ENCODE data around the gene PKM.

The PKM gene

DNA sequence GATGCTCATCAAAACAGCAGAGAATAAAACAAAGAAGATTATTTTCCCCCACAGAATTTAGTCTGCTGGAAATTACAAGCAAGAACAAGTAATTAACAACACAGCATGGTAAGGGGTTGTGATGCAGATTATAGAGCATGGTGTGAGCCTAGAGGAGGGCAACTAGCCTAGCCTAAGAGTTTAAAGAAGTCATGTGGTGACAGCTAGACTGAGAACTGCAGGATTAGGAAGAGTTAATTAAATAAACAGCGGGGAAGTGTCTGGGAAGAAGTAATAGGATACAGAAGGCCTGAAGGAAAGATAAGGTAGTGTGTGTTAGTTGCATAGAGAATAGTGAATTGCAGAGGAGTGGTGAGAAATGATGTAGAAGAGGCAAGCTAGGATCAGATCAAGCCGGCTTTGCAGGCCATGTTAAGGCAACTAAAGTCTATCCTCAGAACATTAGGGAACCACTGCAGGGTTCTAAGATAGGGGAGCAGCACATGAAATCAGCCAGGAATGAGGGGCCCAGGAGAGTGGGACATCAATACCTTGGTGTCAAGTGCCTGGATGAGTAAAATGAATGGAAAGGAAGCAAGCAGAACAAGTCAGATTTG lies 11.9 kb upstream of the PKM start:
- H3K4me3 ChIP-seq (ENCODE audit: low read depth, low read length): no peak overlapping the region
- TF ChIP-seq, protein P1, sequence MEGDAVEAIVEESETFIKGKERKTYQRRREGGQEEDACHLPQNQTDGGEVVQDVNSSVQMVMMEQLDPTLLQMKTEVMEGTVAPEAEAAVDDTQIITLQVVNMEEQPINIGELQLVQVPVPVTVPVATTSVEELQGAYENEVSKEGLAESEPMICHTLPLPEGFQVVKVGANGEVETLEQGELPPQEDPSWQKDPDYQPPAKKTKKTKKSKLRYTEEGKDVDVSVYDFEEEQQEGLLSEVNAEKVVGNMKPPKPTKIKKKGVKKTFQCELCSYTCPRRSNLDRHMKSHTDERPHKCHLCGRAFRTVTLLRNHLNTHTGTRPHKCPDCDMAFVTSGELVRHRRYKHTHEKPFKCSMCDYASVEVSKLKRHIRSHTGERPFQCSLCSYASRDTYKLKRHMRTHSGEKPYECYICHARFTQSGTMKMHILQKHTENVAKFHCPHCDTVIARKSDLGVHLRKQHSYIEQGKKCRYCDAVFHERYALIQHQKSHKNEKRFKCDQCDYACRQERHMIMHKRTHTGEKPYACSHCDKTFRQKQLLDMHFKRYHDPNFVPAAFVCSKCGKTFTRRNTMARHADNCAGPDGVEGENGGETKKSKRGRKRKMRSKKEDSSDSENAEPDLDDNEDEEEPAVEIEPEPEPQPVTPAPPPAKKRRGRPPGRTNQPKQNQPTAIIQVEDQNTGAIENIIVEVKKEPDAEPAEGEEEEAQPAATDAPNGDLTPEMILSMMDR (IDR thresholded peaks at IDR 0.05; ENCODE audit: low read depth, low read length, missing control alignments): no peak
- no peak for DNase-seq (ENCODE audit: low read depth)

DNA sequence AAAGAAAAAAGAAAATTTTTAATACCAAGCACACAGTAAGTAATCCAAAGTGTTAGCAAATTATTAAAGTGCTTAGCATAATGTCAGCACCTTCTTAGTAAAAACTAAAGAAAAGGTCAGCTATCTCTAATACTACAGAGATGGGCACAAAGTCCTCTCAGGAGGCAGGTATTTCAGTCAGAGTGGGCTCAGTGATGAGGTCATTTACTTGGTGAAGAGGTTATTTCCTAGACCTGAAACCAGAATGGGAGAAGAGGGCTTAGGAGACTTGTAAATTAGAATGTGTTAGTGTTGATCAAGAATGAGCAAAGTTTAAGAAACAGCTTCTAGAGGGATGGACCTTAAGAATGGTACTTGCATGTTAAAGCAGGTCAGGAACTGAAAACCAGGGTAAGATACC lies 8.7 kb upstream of the PKM start:
- TF ChIP-seq, protein P1 (IDR thresholded peaks at IDR 0.05; ENCODE audit: low read depth, low read length, missing control alignments): no peak
- no peak for DNase-seq (ENCODE audit: low read depth)
- H3K4me3 ChIP-seq (ENCODE audit: low read depth, low read length): no peak overlapping the region

DNA sequence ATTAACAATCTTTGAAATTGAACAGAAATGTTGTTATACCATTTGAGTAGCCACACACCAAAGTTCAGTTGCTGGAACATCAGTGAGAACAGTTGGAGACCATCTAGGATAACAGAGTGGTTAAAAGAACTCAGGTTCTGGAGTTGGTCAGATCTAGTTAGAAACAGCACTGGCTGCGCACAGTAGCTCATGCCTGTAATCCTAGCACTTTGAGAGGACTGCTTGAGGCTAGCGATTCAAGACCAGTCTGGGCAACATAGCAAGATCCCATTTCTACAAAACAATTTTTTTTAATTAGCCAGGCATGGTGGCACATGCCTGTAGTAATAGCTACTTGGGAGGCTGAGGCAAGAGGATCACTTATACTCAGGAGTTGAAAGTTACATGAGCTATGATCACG lies 7.6 kb upstream of the PKM start:
- no peak for DNase-seq (ENCODE audit: low read depth)
- TF ChIP-seq, protein P1 (IDR thresholded peaks at IDR 0.05; ENCODE audit: low read depth, low read length, missing control alignments): no peak
- H3K4me3 ChIP-seq (ENCODE audit: low read depth, low read length): no peak overlapping the region

DNA sequence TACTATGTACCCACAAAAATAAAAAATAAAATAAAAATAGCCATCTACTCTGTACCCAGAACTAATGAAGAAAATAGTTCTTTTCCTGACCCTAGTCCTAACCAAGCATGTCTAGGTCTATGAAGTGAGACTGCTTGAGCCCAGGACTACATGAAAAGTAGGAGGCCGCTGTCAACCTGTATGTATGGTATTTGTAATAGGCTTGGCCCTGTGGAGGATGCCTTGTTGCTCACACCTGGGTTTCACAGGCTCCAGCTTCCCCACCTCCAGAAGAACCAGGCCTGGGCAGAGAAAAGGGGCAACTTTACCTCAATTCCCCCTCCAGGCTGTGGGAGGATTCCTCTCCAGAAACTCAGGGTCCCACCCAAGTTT lies 6.8 kb upstream of the PKM start:
- TF ChIP-seq, protein P1 (IDR thresholded peaks at IDR 0.05; ENCODE audit: low read depth, low read length, missing control alignments): no peak
- no peak for DNase-seq (ENCODE audit: low read depth)
- no peak overlapping the region for H3K4me3 ChIP-seq (ENCODE audit: low read depth, low read length)

DNA sequence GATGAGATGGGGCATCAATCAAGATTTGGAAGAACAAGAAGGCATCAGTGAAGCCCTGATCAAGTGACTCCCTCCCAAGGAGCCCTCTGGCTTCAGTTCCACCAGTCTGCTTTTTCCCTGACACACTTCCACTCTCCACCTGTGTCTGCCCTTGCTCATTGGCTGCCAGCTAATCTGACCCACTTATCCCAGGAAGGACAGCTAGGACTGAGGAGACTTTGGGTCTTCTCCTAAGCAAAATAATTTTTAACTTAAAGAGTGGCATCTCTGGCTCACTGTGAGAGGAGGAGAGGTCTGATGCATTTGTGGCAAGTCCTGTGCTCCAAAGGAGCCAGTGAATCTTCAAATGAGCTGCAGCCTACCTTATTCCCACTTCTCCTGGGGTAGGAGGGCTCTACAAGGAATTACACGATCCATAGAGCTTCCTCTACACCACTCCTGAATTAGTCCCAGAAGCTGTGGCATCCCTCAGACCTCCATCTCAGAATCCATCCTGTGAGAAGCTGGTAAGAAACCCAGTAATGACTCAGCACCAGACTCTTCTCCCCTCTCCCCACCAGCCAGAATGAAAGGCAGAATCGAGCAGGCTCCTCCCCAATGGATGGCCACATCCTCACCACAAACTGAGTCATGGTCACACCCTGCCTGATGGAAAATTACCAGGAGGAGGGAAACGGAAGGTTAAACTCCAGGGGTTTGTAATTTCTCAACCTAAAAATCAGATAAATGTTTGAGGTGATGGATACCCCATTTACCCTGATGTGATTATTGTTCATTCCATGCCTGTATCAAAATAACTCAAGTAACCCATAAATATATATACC lies 6.3 kb upstream of the PKM start:
- no peak for DNase-seq (ENCODE audit: low read depth)
- TF ChIP-seq, protein P1 (IDR thresholded peaks at IDR 0.05; ENCODE audit: low read depth, low read length, missing control alignments): no peak
- H3K4me3 ChIP-seq (ENCODE audit: low read depth, low read length): peak overlapping the region; percentile 9; the same call in 1 of the 2 replicates

DNA sequence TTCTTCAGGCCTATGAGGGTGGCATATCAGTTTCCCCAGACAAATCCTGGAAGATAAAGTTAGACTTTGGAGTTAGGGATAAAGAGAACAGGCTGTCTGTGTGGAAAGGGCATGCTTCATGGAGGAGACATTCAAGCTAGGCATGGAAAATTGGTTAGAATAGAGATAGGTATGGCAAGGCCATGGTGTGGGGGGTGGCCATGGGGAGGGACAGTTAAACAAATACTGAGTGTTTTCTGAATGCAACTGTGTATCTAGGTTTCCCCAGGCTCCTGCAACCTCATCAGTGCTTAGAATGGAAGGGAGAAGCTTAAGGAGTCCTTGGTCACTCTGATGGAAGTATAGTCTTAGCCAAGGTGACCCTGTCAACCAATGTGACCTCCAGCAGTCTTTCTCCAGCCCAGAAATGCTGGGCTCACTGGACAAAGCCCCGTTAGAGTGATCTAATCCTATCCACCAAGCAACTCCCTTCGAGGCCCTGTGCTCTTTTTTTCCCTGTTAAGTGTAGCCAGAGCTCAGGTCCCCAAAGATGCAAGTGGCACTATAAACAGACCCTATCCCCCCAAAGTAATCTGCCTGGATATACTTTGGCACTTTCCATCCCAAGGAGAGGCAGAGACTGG lies 5.5 kb upstream of the PKM start:
- no peak for DNase-seq (ENCODE audit: low read depth)
- TF ChIP-seq, protein P1 (IDR thresholded peaks at IDR 0.05; ENCODE audit: low read depth, low read length, missing control alignments): no peak
- no peak overlapping the region; the same call in 1 of the 2 replicates for H3K4me3 ChIP-seq (ENCODE audit: low read depth, low read length)
